Ovary (tissue), 3 donors: Measurements from ENCODE around the gene RAC2.

Experiments used
- CTCF ChIP-seq, 3 donors: fragments of 450-650 bp in 2 of 3; fragments of 200-600 bp in 1 of 3; IDR thresholded peaks; one replicate each; pipeline versions ENCODE4 v1.5.1 to v1.8.0; 2016 to 2022; ENCODE audit warnings: antibody characterized with exemption in 3 of 3, mild to moderate bottlenecking in 1 of 3
- EP300 ChIP-seq: sonication (generic); formaldehyde crosslinking; IDR thresholded peaks from one replicate; pipeline ENCODE4 v1.6.1; 2017; ENCODE audit warnings: antibody characterized with exemption
- POLR2A ChIP-seq: fragments of 450-650 bp; IDR thresholded peaks from one replicate; pipeline ENCODE4 v1.6.1; 2017; ENCODE audit warnings: antibody characterized with exemption, mild to moderate bottlenecking, moderate library complexity
- donor health status: DM: no; HTN: no; CAD: no.

DNA sequence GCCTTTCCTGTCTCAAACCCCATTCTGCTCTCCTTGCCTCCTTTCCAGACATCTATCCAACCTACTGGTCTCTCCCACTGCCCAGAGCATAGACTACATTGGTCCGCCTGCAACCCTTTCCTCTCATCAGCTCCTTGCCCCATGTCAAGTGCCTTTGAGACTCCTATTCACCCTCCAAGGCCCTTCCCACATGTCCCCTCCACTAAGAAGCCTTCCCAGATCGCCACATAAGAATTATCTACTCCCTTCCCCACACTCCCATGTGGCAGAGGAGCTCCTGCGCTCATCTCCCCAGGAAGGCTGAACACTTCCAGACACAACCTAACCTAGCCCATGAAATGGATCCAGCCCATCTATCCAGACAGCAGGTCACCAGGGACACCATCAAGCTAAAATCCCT, 66.3 kb downstream of the RAC2 start:
- TF ChIP-seq EP300: no peak
- no peak for TF ChIP-seq CTCF (IDR thresholded peaks at IDR 0.05)
- TF ChIP-seq POLR2A: no peak
